Right atrium auricular region (tissue), 2 donors: Measurements from ENCODE around the gene NFE2L1. TPM values are rescaled to one million over a fixed set of nuclear protein-coding genes. Genes with fewer than 3 reads are reported as not detected.
A peak's percentile ranks its signal among the peaks of the same experiment; 100 is the strongest.
"Not testable (repeated sequence)": the region's sequence is repeated elsewhere in the genome, so short reads cannot be mapped to it uniquely, and the experiment has no call there.

Experiments used
- DNase-seq: peaks from one replicate; pipeline ENCODE4 v3.0.0-alpha.2; 2019; ENCODE audit warnings: low spot score
- H3K27ac ChIP-seq, 2 donors: fragments of 200-600 bp; sonication (generic); 1 replicate in 1 of 2; 2 replicates in 1 of 2; pipeline ENCODE4 v1.5.1; 2016 to 2019
- H3K27me3 ChIP-seq, 2 donors: fragments of 200-600 bp; sonication (generic); one replicate each; pipeline versions ENCODE4 v1.5.1 to v1.6.0; 2017 to 2019
- H3K36me3 ChIP-seq: fragments of 200-600 bp; sonication (generic); one replicate; pipeline ENCODE4 v1.5.1; 2016
- H3K4me1 ChIP-seq, 2 donors: fragments of 200-600 bp; sonication (generic); one replicate each; pipeline versions ENCODE4 v1.5.1 to v1.6.0; 2017 to 2019
- H3K4me3 ChIP-seq, 2 donors: fragments of 200-600 bp; sonication (generic); 1 replicate in 1 of 2; 2 replicates in 1 of 2; pipeline ENCODE4 v1.5.1; 2017 to 2019; ENCODE audit warnings: mild to moderate bottlenecking in 1 of 2, moderate library complexity in 1 of 2
- H3K9me3 ChIP-seq, 2 donors: fragments of 200-600 bp; sonication (generic); one replicate each; pipeline ENCODE4 v1.5.1; 2019
- total RNA-seq, 2 donors: library from RNA; depleted of rRNA; stranded (reverse); fragments of >200 nt; gene quantifications; one replicate each; pipeline ENCODE4 v1.1.0, GENCODE V29; 2016
- TF ChIP-seq, protein P1 (sequence below), 2 donors: fragments of 200-600 bp; sonication (generic); IDR thresholded peaks; one replicate each; pipeline ENCODE4 v1.5.1; 2019; ENCODE audit warnings: antibody characterized with exemption in 2 of 2

NFE2L1 gene, protein sequence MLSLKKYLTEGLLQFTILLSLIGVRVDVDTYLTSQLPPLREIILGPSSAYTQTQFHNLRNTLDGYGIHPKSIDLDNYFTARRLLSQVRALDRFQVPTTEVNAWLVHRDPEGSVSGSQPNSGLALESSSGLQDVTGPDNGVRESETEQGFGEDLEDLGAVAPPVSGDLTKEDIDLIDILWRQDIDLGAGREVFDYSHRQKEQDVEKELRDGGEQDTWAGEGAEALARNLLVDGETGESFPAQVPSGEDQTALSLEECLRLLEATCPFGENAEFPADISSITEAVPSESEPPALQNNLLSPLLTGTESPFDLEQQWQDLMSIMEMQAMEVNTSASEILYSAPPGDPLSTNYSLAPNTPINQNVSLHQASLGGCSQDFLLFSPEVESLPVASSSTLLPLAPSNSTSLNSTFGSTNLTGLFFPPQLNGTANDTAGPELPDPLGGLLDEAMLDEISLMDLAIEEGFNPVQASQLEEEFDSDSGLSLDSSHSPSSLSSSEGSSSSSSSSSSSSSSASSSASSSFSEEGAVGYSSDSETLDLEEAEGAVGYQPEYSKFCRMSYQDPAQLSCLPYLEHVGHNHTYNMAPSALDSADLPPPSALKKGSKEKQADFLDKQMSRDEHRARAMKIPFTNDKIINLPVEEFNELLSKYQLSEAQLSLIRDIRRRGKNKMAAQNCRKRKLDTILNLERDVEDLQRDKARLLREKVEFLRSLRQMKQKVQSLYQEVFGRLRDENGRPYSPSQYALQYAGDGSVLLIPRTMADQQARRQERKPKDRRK
- 100 to 1,000 TPM; 271 to 418 TPM for total RNA-seq

DNA sequence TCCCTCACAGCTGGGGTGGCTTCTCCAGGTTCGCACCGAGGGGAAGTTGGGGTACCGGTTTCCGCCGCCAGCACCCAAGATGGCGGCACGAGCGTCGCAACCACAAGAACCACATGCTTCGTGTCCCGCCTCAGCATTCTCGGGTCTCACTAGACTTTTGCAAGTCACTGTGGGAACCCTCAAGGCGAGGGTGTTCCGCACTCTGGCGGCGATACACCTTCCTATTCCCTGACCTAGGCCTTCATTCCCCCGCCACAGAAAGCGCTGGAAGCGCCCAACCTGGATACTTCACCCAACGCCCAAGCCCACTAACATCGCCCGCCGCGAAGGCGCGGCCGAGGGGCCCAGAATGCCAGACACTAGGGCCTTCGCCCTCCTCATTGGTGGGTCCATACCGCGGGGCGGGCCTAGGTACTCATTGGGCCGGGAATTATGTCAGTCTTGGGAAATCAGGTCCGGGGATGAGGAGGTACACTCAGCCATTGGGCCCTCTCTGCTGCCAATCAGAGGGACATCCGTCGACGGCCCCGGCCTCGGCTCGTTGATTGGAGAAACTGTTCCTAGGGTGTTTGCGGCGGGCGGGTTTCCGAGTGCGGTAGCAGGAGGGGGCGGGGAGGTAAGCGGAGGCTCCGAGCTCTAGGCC, at the start of gene NFE2L1:
TSS of gene NFE2L1 (plus strand) at position 619 of the 643 bp plus-strand sequence. CDS start 2,760 bp downstream, outside the sequence.
- peak within 1 kb of the TSS; percentile 82 to 88 for H3K4me3 ChIP-seq
- no peaks in the 10 kb centered on the region for H3K27me3 ChIP-seq
- H3K9me3 ChIP-seq = no peaks in the 10 kb centered on the region
- DNase-seq = peak; percentile 100
- H3K4me1 ChIP-seq = peaks cover 0 to 56% of the 10 kb centered on the region in 2 donors
- peaks cover 4% of the 10 kb centered on the region for H3K36me3 ChIP-seq
- TF ChIP-seq, protein P1, sequence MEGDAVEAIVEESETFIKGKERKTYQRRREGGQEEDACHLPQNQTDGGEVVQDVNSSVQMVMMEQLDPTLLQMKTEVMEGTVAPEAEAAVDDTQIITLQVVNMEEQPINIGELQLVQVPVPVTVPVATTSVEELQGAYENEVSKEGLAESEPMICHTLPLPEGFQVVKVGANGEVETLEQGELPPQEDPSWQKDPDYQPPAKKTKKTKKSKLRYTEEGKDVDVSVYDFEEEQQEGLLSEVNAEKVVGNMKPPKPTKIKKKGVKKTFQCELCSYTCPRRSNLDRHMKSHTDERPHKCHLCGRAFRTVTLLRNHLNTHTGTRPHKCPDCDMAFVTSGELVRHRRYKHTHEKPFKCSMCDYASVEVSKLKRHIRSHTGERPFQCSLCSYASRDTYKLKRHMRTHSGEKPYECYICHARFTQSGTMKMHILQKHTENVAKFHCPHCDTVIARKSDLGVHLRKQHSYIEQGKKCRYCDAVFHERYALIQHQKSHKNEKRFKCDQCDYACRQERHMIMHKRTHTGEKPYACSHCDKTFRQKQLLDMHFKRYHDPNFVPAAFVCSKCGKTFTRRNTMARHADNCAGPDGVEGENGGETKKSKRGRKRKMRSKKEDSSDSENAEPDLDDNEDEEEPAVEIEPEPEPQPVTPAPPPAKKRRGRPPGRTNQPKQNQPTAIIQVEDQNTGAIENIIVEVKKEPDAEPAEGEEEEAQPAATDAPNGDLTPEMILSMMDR (IDR thresholded peaks at IDR 0.05) = no peak
- H3K27ac ChIP-seq = peak within 1 kb of the TSS; percentile 98 to 99

DNA sequence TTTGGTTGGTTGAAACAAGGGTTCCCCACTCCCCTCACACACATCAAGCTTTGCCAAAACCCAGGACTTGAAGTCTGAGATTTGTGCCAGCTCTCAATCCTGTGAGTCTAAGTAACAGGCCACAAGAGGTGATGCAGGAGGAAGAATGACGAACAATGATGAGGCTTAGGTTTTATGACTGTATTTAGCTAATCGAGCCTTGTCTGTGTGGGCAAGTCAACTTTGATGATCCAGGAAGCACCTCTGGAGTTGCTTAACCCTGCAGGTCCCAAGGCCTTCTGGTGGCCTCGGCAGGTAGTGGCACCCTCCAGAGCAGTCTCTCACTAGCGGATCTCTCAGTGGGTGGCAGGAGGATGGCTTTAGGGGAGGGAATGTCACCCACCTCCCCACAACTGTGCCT, 48.6 kb upstream of the NFE2L1 start:
- no peak overlapping the region for H3K4me3 ChIP-seq
- H3K27ac ChIP-seq = no peak overlapping the region
- DNase-seq = no peak
- H3K4me1 ChIP-seq = peaks cover 0 to 26% of the 10 kb centered on the region in 2 donors
- TF ChIP-seq, protein P1 (IDR thresholded peaks at IDR 0.05) = no peak
- no peaks in the 10 kb centered on the region for H3K27me3 ChIP-seq
- no peaks in the 10 kb centered on the region for H3K36me3 ChIP-seq
- no peaks in the 10 kb centered on the region for H3K9me3 ChIP-seq

DNA sequence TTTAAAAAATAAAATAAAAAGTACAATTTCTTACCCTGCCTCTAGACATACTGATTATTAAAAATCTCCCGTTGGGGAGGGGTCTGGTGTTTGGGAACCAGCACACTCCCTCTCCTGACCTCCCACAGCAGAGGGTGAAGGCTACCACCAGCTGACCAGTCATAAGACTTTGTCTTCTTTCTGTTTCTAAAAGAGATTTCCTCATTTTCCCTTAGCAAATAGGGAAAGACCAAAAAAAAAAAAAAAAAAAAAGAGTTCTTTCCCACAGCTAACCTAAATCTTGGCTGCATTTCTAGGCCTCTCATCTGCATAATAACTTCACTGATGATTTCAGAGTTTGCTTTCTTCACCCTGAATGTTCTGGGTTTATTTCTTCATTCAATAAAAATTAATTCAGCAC, 47.0 kb upstream of the NFE2L1 start:
- Histone ChIP-seq H3K27ac (no peak overlapping the region), H3K9me3 (no peaks in the 10 kb centered on the region), H3K27me3 (no peaks in the 10 kb centered on the region), H3K4me1 (peaks cover 0 to 28% of the 10 kb centered on the region in 2 donors), H3K36me3 (no peaks in the 10 kb centered on the region), H3K4me3 (no peak overlapping the region)
- TF ChIP-seq, protein P1 (IDR thresholded peaks at IDR 0.05) = no peak
- DNase-seq = no peak

DNA sequence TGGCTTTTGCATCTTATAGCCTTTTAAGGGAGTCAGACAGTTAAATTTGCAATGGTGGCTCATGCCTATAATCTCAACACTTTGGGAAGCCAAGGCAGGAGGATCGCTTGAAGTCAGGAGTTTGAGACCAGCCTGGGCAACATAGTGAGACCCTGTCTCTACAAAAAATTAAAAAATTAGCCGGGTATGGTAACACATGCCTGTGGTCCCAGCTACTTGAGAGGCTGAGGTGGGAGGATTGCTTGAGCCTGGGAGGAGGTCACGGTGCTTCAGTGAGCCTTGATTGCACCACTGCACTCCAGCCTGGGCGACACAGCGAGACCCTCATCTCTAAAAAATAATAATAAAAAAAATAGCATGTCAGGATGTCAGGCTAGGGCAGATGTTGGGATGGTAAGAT, 46.5 kb upstream of the NFE2L1 start:
- H3K36me3 ChIP-seq, H3K9me3 ChIP-seq, H3K27me3 ChIP-seq, H3K4me3 ChIP-seq, H3K27ac ChIP-seq, DNase-seq: not testable (repeated sequence)
- H3K4me1 ChIP-seq = peaks cover 0 to 28% of the 10 kb centered on the region in 2 donors

DNA sequence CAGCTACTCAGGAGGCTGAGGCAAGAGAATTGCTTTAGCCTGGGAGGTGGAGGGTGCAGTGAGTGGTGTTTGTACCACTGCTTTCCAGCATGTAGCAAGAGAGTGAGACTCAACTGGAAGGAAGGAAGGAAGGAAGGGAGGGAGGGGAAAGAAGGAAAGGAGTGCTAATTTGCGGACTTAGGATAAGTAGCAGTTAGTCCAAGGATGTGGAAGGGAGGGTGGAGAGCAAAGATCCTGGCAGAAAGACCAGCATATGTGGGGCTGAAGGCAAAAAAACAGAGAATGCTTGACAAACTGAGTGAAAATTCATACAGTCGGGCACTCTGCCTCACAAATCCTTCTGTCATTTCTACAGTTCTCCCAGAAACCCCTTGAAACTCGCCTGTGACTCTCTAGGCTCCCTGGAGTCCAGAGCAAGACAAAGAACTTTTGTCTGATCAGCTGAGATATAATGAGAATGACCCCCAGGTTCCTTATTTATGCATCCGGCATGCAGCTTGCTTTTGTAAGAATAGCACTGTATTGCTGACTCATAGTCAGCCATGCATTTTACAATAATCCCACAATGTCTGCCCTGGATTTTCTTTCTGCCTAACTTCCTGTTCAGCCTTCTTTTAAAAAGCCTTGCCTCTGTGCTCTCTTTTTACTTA, 45.8 kb upstream of the NFE2L1 start:
- Histone ChIP-seq H3K27me3 (no peaks in the 10 kb centered on the region), H3K36me3 (no peaks in the 10 kb centered on the region), H3K4me3 (no peak overlapping the region), H3K27ac (peak overlapping the region; percentile 13 to 22), H3K4me1 (peaks cover 0 to 28% of the 10 kb centered on the region in 2 donors), H3K9me3 (no peaks in the 10 kb centered on the region)
- TF ChIP-seq, protein P1 (IDR thresholded peaks at IDR 0.05) = no peak
- DNase-seq = no peak
